HG03066 (cell line): Measurements from ENCODE around the gene AUTS2.
"Not testable (repeated sequence)": the region's sequence is repeated elsewhere in the genome, so short reads cannot be mapped to it uniquely, and the experiment has no call there.

Experiments used
- ATAC-seq: cut with Tn5 transposase; IDR thresholded peaks from one replicate; pipeline ENCODE4 v1.9.1; 2021; ENCODE audit warnings: low read depth; ENCODE audit not compliant: unreplicated experiment

The AUTS2 gene

GRCh38 chr7:70725448-70725847, 1127.2 kb downstream of the AUTS2 start:
- ATAC-seq = no peak

DNA sequence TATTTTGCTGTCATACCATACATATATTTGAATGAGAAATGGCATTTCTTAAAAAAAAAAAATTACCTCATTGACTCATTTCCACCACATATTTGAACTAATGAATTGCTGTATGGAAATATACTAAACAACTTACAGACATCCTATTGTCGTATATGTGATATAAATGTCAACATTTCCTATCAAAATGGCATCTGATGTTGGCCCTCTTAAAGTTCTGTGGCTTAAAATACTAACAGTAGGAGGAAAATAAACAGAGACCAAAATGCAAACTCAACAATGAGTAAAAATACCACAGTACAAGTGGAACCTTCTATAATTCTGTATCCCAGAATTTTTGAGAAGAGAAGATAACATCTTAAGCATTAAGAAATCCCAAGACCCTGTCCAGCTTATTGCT, 1128.0 kb downstream of the AUTS2 start:
- ATAC-seq = no peak

- no peak for ATAC-seq
These were observed 1128.7 kb downstream of the AUTS2 start for GRCh38 chr7:70726951-70727378.

DNA sequence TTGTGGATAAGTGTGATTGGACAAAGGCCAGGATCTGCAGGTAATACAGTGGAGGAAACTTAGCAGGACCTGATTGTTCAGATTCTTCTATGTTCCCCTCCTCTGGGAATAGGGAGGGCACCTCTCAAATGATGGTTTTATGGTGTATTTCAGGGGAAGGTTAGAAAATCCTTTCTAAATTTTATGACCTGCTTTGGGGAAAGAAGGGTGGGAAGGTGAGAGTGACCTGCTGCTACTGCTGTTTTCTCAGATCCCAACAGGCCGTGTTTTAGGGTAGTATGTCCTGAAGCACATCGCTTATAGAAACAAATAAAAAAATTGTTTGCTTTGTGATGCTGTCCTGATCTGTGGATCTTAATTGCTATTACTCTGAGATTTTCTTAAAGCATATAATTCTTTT, 1129.6 kb downstream of the AUTS2 start:
- no peak for ATAC-seq

GRCh38 chr7:70728872-70729552, 1130.7 kb downstream of the AUTS2 start:
- ATAC-seq = no peak

DNA sequence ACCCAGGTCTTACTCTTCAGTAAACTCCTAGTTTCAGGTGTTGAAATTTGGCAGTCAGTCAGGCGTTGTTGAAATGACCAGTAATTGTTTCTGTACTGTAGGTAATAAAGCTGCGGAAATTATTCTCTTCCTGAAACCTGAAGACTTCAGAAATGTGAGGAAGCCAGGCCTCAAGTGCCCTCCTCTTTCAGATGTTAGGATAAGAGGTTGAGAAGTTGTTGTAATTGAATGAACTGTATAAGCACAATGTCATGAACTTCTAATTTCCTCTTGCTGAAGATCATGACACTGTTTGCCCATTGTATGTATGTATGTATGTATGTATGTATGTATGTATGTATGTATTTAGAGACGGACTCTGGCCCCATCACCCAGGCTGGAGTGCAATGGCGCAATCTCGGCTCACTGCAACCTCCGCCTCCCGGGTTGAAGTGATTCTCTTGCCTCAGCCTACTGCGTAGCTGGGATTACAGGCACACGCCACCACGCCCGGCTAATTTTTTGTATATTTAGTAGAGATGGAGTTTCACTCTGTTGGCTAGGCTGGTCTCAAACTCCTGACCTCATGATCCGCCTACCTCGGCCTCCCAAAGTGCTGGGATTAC, 1131.4 kb downstream of the AUTS2 start:
- ATAC-seq = not testable (repeated sequence)

- no peak for ATAC-seq
These were observed 1132.3 kb downstream of the AUTS2 start for GRCh38 chr7:70730451-70731110.

DNA sequence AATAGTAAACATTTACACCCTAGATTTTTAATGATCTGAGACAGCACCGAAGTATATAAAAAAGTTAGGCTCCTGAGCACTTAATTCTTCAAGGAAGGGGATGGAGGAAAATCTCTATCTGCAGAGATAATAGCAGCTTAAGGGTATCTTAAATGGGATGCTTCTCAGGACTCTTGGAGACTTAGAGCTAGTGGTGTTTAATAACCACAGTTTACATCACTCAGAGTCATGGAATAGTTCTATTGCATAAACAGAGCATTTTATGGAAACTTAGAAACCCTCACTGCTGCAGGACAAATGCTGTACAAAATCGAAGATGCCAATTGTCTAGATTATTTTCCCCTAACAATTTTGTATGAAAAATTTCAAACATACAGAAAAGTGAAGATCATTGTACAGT, 1134.8 kb downstream of the AUTS2 start:
- no peak for ATAC-seq

- ATAC-seq = no peak
These were observed 1136.1 kb downstream of the AUTS2 start for GRCh38 chr7:70734411-70734810.

DNA sequence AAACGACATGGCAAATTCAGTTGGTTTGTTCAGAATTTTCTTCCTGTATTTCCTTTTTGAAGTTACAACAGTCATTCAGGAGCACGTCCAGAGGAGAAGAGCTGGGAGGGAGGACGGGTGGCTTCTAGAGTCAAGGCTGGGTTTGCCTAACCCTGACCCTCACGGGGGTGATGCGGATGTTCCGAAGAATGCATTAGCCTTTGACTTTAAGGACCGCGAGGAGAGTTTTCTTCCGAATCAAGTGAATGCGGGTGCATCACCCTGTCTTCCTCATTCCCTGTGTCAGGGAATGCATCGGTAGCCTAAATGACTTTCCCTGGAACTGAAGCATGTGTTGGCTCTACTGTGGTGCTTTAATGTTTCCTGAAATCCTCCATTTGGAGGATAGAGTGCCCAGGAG, 1137.0 kb downstream of the AUTS2 start:
- ATAC-seq = no peak

DNA sequence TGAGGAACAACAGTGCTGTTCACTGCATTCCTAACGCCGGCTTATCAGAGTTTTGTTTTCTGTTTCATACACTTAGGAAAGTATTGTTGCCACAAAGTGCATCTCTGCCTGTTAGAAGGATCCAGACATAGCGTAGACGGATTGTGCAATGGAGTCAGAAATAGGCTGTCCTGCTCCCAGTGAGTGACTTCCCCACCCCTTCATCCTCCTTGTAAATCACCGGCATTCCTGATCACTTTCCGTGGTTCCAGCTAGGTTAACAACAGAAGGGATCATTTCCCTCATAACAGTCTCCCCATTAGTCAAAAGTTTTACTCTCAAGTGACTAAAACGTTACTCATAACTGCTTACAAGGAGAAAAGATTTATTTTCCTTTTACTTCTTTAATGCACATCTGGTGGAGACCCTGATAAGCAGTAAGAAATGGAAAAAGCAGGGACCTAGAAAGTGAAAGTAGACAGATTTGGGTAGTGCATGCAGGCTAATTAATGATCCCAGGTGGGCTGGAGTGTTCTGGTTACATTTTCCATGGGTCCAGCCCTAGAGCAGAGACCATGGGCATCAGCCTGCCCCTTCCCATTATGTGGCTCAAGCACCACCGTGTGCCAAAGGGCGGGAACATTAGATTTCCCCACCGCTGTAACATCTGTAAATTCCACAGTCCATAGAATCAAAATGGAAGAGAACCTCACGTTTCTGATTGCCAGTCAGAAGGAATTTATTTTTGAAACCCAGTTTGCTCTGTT, 1138.6 kb downstream of the AUTS2 start:
- no peak for ATAC-seq

DNA sequence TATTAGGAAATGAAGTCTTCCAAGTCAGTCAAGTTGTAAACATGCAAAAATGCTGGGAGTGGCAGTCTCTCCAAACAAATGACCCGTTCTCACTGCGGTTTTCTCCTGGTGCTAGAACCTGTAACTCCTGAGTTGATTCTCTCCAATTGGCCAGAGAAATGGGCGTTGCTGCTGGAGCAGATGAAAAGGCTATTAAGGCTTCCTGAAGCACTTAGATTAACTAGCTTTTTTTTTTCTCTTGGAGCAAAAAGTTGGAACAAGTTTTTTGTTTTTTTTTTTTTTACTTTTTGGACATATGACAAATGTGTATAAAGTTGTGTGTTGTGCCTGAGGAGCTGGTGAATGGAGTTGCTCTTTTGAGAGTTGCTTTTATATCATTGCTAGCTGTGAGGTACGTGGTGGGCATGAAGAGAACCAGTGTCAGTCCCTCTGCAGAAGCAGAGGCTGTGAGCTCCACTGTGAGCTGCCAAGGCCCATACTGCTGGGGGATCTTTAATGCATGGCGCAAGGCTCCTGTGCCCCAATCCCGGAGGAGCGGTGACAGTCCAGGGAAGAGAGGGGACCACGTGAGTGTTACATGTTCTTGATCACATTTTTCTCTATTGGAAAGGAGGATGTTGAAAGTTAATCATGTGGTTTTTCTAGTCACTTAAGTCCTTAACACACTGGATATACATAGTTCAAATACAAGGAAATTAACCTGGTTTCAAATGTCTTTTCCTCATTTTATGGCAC, 1140.0 kb downstream of the AUTS2 start:
- ATAC-seq = no peak

GRCh38 chr7:70739646-70740210, 1141.5 kb downstream of the AUTS2 start:
- ATAC-seq = no peak

DNA sequence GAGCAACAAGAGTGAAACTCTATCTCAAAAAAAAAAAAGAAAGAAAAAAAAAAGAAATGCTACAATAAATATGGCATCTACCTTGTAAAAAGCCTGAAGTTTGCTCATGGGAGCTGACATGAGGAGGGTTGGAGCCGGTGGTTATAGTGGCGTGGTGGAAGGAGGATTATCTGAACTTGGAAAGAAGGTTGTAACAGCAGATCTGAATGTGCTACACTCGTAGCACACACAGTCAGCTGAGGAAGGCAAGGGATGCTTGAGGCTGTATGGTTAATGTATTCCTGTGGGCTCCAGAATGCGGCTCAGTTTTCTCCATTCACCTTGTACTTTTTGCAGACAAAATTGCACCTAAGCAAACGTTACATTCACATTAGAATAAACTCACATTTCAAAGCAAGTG, 1143.4 kb downstream of the AUTS2 start:
- no peak for ATAC-seq

DNA sequence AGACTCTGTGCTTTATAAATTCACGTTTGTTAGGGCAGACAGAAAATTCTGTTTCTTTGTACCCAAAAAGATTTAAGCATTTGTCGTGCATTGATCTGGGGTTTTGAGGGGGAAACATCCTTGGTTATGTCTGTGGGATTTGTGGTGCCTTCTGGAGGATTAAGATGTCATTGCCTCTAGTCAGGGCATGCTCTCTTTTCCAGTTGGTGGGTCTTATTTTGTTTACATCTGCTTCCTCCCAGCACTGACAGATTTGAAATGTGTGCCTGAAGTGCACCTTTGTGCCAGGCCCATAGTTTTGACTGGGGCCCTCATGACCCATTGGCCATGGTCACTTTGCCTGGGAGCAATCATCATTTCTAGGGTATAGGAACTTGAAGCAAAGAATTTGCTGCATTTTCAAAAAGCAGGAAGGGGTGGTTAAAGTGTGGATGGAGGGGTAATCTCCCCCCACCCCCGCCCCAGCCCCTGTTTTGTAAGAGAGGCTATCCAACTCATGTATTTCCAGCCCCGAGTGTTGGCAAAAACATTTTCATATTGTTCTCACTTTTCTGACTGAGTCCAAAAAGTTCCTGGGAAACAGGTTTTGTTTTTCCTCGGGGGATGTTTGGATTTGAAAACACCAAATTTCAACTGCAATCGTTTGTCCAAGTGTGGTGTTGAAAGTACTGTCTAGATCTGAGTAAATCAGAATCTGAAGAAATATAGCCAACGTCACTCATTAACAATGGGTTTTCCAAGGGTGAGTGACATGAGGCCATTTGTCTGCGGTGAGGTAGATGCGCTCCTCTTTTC, 1145.5 kb downstream of the AUTS2 start:
- no peak for ATAC-seq

GRCh38 chr7:70744492-70744891, 1146.2 kb downstream of the AUTS2 start:
- no peak for ATAC-seq

DNA sequence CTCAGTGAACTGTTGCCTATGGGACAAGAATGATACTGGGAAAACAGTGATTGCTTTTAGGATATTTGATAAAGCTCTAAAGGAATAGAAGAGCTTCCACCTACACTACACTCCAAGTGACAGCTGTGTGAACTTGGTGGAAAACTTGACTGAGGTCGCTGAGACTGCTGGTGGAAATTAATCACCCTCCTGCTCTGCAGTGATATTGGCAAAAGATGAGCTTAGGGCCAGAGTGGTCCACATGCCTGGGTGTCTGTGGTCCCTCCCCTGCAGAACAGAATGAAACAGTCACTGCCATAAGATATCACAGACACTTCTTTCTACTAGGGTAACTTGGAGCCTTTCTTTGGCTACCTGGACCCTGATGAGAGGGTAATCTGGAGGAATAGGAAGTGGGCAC, 1151.6 kb downstream of the AUTS2 start:
- no peak for ATAC-seq

DNA sequence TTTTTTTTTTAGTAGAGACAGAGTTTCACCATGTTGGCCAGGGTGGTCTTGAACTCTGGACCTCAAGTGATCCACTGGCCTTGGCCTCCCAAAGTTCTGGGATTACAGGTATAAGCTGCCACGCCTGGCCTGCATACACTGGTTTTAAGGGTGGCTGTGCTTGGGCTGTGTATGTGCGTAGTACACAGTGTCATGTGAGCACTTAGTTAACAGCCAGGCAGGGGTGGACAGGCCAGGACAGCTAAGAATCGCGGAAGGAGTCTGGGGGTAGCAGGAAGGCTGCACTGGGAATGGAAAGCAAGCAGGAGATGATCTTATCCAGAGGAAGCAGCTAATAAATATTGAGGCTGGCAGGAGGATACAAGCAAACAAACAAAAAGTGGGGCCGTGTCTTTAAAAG, 1153.6 kb downstream of the AUTS2 start:
- ATAC-seq = no peak

GRCh38 chr7:70752794-70753241, 1154.5 kb downstream of the AUTS2 start:
- no peak for ATAC-seq
